GM15510 (cell line): ENCODE measurements around the gene CCDC33.

Experiments
- POLR2A ChIP-seq: IDR thresholded peaks from 3 replicates; pipeline ENCODE4 v1.6.1; 2011; ENCODE audit warnings: borderline replicate concordance; ENCODE audit not compliant: insufficient read length; ENCODE audit errors: extremely low read depth

The CCDC33 gene

GRCh38 chr15:74202452-74203401 is 33.4 kb upstream of the CCDC33 start, which contains the start of gene STRA6:
Gene STRA6 (minus strand): TSS chr15:74202787. CDS start chr15:74202267, 520 bp downstream.
- TF ChIP-seq POLR2A: no peak

DNA sequence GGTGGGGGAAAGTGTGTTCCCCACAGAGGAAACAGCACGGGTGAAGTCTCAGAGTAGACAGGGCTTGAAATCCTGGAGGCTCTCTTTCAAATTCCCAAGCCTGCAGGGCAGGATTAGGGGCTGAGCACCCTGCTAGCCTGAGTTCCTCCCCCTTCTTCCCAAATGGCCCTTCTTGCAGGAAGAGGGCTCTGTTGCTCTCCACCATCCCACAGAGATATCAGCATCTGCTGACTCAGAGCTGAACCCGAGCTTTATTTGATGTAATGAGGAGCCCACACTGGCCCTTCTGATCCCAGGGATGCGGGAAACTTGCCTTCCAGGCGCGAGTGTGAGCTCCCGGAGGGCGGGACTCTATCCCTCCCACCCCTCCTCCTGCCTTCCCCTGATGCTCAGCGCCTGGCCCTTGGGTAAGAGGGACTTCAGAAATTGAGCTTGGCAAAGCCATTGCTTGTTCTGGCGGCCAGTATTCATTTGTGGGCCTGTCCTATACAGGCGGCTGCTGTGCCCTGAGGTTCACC is 32.2 kb upstream of the CCDC33 start:
- TF ChIP-seq POLR2A: no peak

DNA sequence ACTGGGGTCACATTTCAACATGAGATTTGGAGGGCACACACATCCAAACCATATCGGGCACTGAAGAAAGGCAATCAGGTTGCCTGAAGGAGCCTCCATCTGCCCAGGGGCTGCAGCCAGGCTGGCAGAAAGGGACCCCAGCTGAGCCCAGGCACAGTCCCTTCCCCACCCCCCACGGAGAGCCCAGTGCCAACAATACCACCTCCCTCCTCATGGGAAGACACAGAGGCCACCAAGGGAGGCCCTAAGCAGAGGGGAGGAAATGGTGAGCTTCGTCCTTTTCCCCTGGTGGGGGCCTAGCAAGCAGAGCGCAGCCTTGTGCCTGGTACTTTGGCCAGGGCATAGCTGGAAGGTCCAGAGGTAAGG is 30.6 kb upstream of the CCDC33 start:
- TF ChIP-seq POLR2A: no peak

DNA sequence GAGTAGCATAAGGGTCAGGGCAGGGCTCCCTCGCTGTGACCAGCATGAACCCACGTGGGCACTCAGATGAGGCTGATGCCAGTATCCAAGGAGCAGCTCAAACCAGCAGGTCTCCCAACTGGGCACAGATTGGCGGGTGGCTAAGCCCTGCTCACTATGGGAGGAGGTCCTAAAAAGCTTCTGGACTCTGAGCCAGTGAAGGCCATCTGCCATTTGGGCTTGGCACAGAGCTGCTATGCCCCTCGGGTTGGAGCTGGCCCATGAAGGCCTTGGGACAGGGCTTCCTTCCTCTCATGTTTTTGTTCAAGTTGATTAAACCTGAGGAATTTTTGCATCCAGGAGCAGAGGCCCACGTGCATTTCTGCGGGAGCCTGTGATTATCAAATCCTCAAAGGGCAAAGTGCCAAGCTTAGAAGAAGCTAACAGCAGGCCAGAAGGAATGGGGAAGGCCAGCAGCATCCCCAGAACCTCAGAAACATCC is 29.3 kb upstream of the CCDC33 start:
- no peak for TF ChIP-seq POLR2A

DNA sequence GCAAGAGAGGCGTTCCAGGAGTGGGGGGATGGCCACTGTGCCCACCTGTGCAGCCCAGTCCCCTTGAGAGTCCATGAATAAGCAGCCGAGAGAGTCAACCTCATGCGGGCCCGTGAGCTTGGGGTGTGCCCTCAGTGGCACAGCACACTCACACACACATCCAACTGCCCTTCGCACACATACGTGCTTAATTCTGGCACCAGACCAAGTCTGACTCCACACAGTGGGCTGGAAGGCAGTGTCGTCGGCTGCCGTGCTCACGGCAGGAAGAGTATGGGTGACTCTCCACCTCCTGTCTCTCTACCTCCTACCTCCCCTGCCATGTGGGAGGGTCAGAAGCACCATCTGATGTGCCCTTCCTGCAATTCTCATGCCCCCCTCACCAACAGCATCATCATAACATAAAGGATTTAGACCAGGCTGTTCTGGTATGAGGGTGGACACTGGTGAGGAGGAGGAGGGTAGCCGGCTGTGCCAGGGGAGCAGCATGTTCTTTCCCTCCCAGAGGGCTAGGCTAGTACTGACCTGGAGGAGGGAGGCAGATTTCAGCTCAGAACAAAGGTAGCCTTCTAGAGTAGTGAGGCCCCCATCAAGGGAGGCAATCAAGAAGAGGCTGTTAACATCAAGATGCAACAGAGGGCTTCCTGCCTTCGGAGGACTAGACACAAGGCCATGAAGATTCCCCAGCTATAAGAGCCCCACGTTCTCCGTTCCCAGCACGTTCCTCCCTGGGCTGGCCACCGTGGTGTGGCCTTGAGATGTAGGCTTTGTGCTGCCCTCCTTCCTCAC is 28.3 kb upstream of the CCDC33 start:
- TF ChIP-seq POLR2A: no peak

DNA sequence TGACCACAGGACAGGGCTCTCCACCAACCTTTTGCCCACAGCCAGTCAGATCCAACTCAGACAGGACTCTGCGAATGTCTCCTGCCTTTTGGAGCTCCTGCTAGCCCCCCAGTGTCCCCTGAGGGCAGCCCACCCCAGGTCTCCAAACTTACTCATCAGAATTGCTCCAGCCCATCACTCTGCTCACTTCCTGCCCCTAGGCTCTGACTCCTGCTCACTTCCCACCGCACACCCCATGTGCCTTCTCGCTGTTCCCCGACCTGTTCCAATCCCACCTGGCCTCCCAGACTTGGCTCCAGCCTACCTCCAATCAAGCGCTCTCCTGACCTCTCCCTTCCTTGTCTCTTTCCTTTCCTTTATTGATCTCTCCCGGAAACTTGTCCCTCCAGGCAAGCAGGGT is 27.6 kb upstream of the CCDC33 start:
- no peak for TF ChIP-seq POLR2A

DNA sequence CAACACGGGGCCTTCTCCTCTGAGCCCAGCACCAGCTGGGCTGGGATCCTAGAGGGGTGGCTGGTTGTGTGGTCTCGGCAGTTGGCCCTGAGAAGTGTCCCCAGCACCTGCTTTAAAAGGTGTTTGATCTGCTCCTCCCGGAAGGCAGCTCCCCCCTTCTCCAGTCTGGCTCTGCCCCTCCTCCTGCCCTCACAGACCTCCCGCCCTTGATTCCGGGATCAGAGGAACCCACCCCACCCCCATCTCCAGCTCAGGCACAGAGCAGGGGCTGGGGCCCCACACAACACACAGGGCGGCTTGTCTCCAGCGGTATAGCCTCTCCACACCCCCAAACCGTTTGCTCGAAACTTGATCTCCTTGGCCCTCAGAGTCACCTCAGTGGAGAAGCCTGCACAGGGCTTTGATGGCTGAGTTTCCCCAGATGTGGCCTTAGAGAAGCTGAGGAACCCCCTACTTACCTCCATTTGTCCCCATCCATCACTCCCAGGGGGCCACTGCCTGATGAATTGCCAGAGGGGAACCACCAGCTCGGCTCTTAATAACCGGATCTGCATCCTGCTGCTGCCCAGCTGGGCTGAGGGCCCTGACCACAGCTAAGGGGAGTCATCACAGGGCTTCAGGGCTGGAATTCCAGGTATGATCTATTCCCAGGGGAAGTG is 27.1 kb upstream of the CCDC33 start:
- TF ChIP-seq POLR2A: no peak

DNA sequence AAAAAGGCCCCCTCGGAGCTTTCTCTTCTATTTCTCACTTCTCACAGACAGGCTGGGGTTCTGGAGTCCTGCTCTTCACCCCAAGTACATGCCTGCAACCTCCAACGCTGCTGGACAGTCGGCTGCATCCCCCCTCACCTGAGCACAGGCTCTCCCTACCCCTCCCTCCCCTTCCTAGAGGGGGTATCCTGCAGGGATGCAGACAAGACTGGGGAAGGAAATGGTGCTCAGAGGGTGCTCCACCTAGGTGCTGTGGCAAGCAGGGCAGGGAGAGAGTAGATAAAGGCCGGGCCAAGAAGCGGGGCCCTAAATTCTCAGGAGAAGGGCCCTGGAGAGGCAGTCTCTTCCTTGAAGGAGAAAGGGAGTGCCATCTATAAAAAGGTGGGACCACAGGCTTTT is 26.6 kb upstream of the CCDC33 start:
- TF ChIP-seq POLR2A: no peak

DNA sequence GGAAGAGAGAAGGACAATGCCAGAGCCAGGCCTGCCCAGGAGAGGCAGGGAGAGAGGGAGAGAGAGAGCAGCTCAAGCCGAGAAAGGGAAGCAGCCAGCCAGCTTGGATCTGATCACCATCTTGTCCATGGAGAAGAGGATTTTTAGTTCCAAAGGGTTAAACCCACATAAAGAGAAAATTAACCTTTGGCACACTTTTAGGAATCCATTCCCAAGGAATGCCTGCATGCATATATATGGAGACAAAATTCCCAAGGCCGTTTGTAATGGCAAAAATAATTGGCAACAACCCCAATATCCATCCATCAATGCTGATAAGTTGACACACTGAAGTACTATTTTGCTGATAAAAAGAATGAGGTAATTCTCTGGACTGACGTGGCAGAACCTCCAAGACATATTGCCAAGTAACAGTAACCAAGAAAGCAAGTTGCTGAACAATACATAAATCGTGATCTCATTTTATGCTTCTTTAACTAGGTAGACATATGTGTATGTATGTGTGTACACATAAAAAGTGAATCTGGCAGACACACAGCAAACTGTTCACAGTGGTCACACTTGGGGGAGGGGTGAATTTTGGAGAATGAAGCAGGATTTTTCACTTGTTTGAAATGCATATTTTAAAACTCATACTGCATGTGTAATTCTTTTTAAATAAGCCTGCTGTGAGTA is 26.0 kb upstream of the CCDC33 start:
- TF ChIP-seq POLR2A: no peak

DNA sequence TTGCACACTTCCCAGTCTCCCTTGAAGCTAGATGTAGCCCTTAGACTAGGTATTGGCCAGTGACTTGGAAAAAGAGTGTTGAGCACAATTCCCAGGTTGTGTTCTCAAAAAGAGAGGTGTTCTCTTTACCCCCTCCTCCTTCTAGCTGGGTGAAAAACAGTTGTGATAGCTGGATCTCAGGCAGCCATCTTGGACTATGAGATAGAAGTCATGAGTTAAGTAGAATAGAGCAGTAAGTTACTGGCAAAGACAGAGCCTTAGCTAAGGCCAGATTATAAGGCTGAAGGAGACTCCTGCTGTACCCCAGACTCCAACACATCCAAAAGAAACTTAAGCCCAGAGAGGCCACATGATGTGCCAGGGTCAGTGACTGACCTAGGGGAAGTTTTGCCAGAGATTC is 25.4 kb upstream of the CCDC33 start:
- TF ChIP-seq POLR2A: no peak

GRCh38 chr15:74211656-74212055 is 24.5 kb upstream of the CCDC33 start:
- TF ChIP-seq POLR2A: no peak

DNA sequence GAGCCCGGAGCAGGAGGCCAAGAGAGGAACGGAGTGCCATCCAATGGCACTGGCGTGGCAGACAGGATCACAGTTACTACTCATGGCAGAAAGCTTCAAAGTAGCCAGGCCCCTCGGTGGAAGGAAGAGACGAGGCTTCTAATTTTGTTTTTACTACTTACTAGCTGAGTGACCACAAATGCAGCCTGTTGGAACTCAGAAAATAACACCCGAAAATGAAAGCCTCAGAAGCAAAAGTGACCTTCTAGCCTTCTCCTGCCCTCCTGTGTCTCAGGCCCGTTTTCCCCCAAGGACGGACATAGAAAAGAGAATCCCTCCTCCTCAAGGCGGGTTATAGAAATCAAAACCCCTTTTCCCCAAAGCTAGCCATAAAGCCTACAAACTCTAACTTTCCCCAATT is 23.6 kb upstream of the CCDC33 start:
- no peak for TF ChIP-seq POLR2A

- no peak for TF ChIP-seq POLR2A
Measured at GRCh38 chr15:74213858-74214284, 22.3 kb upstream of the CCDC33 start.
